Calu3 (cell line): ENCODE results near the gene RTN4RL1. TPM values are rescaled to one million over a fixed set of nuclear protein-coding genes. Genes with fewer than 3 reads are reported as not detected.

Experiments used
- BruUV-seq: library from RNA; stranded (reverse); fragments of 400-500 nt; replicated peaks from 2 replicates; lab custom pipeline; 2021; lab: Mats Ljungman, UMichigan
- CTCF ChIA-PET: fragments of 300-600 bp; sonication (Branson Sonifier 250); formaldehyde crosslinking; loops from one replicate; lab custom pipeline; 2022; ENCODE audit warnings: antibody characterized with exemption; lab: Charles Lee
- DNase-seq: peaks from one replicate; pipeline ENCODE4 v3.0.0; 2022
- H3K27ac Mint-ChIP-seq: one replicate; pipeline ENCODE4 v1.8.0; 2022; ENCODE audit warnings: mixed read lengths; ENCODE audit not compliant: unreplicated experiment
- H3K27me3 Mint-ChIP-seq: one replicate; pipeline ENCODE4 v1.8.0; 2022; ENCODE audit warnings: mixed read lengths; ENCODE audit not compliant: unreplicated experiment
- H3K36me3 Mint-ChIP-seq: one replicate; pipeline ENCODE4 v1.8.0; 2022; ENCODE audit warnings: mild to moderate bottlenecking, moderate library complexity, mixed read lengths; ENCODE audit not compliant: insufficient read depth, unreplicated experiment
- H3K4me1 Mint-ChIP-seq: one replicate; pipeline ENCODE4 v1.8.0; 2022; ENCODE audit warnings: mild to moderate bottlenecking, low read depth, mixed read lengths; ENCODE audit not compliant: unreplicated experiment
- H3K4me3 Mint-ChIP-seq: one replicate; pipeline ENCODE4 v1.8.0; 2022; ENCODE audit warnings: mild to moderate bottlenecking, low read depth, moderate library complexity, mixed read lengths; ENCODE audit not compliant: unreplicated experiment
- H3K9me3 Mint-ChIP-seq: one replicate; pipeline ENCODE4 v1.8.0; 2022; ENCODE audit warnings: low read depth, mixed read lengths; ENCODE audit not compliant: unreplicated experiment
- CTCF ChIP-seq: fragments of 200-600 bp; IDR thresholded peaks from one replicate; pipeline ENCODE4 v1.8.0; 2022; ENCODE audit warnings: antibody characterized with exemption; ENCODE audit not compliant: unreplicated experiment
- intact Hi-C: fragments of 100-400 bp; cut with micrococcal nuclease; formaldehyde crosslinking; loops from one replicate; pipeline ENCODE4 v1.10.0; 2022; ENCODE audit not compliant: unreplicated experiment
- total RNA-seq: library from RNA; stranded (reverse); gene quantifications from 2 replicates; pipeline ENCODE4 v1.2.3, GENCODE V29; 2022

RTN4RL1 gene
- total RNA-seq, 1 experiment from 2014 or later, result not detected

- intact Hi-C loops, result no loop called here
- peaks cover 5% of the 10 kb centered on the region for H3K36me3 Mint-ChIP-seq
- H3K4me3 Mint-ChIP-seq, result no peak overlapping the region
- CTCF ChIA-PET, result interaction anchor here (0.7 to 3.9 kb wide), 2 partner anchors 27 to 113 kb away, joined by 3 to 69 read pairs; no protein-coding TSS in a partner anchor
- H3K9me3 Mint-ChIP-seq, result no peaks in the 10 kb centered on the region
- peaks cover 63% of the 10 kb centered on the region for H3K27me3 Mint-ChIP-seq
- no peak for DNase-seq
- BruUV-seq, result no TSS peak
- no peak overlapping the region for H3K27ac Mint-ChIP-seq
- TF ChIP-seq CTCF, result no peak
- no peaks in the 10 kb centered on the region for H3K4me1 Mint-ChIP-seq
Measured at GRCh38 chr17:2023256-2023655, 1.9 kb downstream of the RTN4RL1 start.

- Mint-ChIP-seq H3K27ac (no peak overlapping the region), H3K4me3 (no peak overlapping the region), H3K36me3 (peaks cover 5% of the 10 kb centered on the region), H3K4me1 (no peaks in the 10 kb centered on the region), H3K9me3 (no peaks in the 10 kb centered on the region), H3K27me3 (peaks cover 63% of the 10 kb centered on the region)
- CTCF ChIA-PET, result interaction anchor here (0.7 kb wide), 1 partner anchor 26 kb away, joined by 3 read pairs; no protein-coding TSS in a partner anchor
- no peak for DNase-seq
- no peak for TF ChIP-seq CTCF
- no TSS peak for BruUV-seq
- intact Hi-C loops, result no loop called here
Measured at GRCh38 chr17:2022647-2023240, 2.4 kb downstream of the RTN4RL1 start.

GRCh38 chr17:2020721-2021120, 4.4 kb downstream of the RTN4RL1 start:
- Mint-ChIP-seq H3K27me3 (peaks cover 63% of the 10 kb centered on the region), H3K27ac (no peak overlapping the region)

GRCh38 chr17:2019723-2020122, 5.4 kb downstream of the RTN4RL1 start:
- intact Hi-C loops, result no loop called here
- Mint-ChIP-seq H3K27ac (no peak overlapping the region), H3K4me3 (no peak overlapping the region), H3K9me3 (no peaks in the 10 kb centered on the region), H3K27me3 (peaks cover 68% of the 10 kb centered on the region), H3K4me1 (no peaks in the 10 kb centered on the region), H3K36me3 (peaks cover 5% of the 10 kb centered on the region)
- DNase-seq, result no peak
- TF ChIP-seq CTCF, result no peak
- CTCF ChIA-PET, result interaction anchor here (0.8 kb wide), 1 partner anchor 111 kb away, joined by 3 read pairs; no protein-coding TSS in a partner anchor
- BruUV-seq, result no TSS peak

More at GRCh38 chr17:2020721-2021120, 4.4 kb downstream of the RTN4RL1 start:
- DNase-seq, result no peak
- peaks cover 3% of the 10 kb centered on the region for H3K36me3 Mint-ChIP-seq
- no peak for TF ChIP-seq CTCF
- no peaks in the 10 kb centered on the region for H3K4me1 Mint-ChIP-seq
- intact Hi-C loops, result no loop called here
- H3K4me3 Mint-ChIP-seq, result no peak overlapping the region
- no peaks in the 10 kb centered on the region for H3K9me3 Mint-ChIP-seq
- BruUV-seq, result no TSS peak
- CTCF ChIA-PET, result interaction anchor here (0.8 kb wide), 1 partner anchor 112 kb away, joined by 3 read pairs; no protein-coding TSS in a partner anchor
